Right hindlimb (tissue), 1 donor: Measurements from ENCODE around the gene CHMP5.
A peak's percentile ranks its signal among the peaks of the same experiment; 100 is the strongest.

Source experiments
- DNase-seq: peaks from one replicate; pipeline ENCODE4 v3.0.0-alpha.2; 2018

CHMP5 gene

GRCh38 chr9:33244137-33244784 lies 20.6 kb upstream of the CHMP5 start:
- DNase-seq: no peak

- DNase-seq: no peak
Observed at GRCh38 chr9:33245341-33245740, 19.5 kb upstream of the CHMP5 start.

- DNase-seq: no peak
Observed at GRCh38 chr9:33246269-33246860, 18.5 kb upstream of the CHMP5 start.

- DNase-seq: no peak
Observed at GRCh38 chr9:33248606-33249005, 16.2 kb upstream of the CHMP5 start.

- DNase-seq: no peak
Observed at GRCh38 chr9:33249087-33249658, 15.7 kb upstream of the CHMP5 start.

GRCh38 chr9:33249983-33250382 lies 14.9 kb upstream of the CHMP5 start:
- no peak for DNase-seq

- no peak for DNase-seq
Observed at GRCh38 chr9:33250458-33250995, 14.3 kb upstream of the CHMP5 start.

- DNase-seq: no peak
Observed at GRCh38 chr9:33254211-33254610, 10.6 kb upstream of the CHMP5 start.

GRCh38 chr9:33255014-33255413 lies 9.8 kb upstream of the CHMP5 start:
- DNase-seq: no peak

- DNase-seq: no peak
Observed at GRCh38 chr9:33255471-33255870, 9.4 kb upstream of the CHMP5 start.

GRCh38 chr9:33256236-33256635 lies 8.6 kb upstream of the CHMP5 start:
- DNase-seq: no peak

- DNase-seq: no peak
Observed at GRCh38 chr9:33257276-33257675, 7.6 kb upstream of the CHMP5 start.

GRCh38 chr9:33260372-33260771 lies 4.5 kb upstream of the CHMP5 start:
- no peak for DNase-seq

GRCh38 chr9:33263131-33264002 lies 1.5 kb upstream of the CHMP5 start:
- DNase-seq: no peak

- DNase-seq: peak; percentile 64
Observed at GRCh38 chr9:33264003-33264472, 811 bp upstream of the CHMP5 start.

- DNase-seq: no peak
Observed at GRCh38 chr9:33265211-33265865, 489 bp downstream of the CHMP5 start.

GRCh38 chr9:33267151-33267767 lies 2.4 kb downstream of the CHMP5 start:
- no peak for DNase-seq

- no peak for DNase-seq
Observed at GRCh38 chr9:33270146-33270545, 5.3 kb downstream of the CHMP5 start.

GRCh38 chr9:33272061-33272460 lies 7.2 kb downstream of the CHMP5 start:
- DNase-seq: no peak

- DNase-seq: no peak
Observed at GRCh38 chr9:33273266-33273971, 8.6 kb downstream of the CHMP5 start.

- no peak for DNase-seq
Observed at GRCh38 chr9:33273972-33274328, 9.1 kb downstream of the CHMP5 start.

GRCh38 chr9:33277484-33277883 lies 12.6 kb downstream of the CHMP5 start:
- no peak for DNase-seq
